Neural progenitor cell (in vitro differentiated cells): Measurements from ENCODE around the gene MYO1E. TPM values are rescaled to one million over a fixed set of nuclear protein-coding genes. Genes with fewer than 3 reads are reported as not detected.

Source experiments
- DNase-seq: peaks from one replicate; pipeline ENCODE4 v3.0.0-alpha.2; 2016; ENCODE audit warnings: low spot score
- H2AFZ ChIP-seq: fragments of 200-600 bp; sonication (generic); replicated peaks from 2 replicates; pipeline ENCODE4 v1.6.1; 2016; ENCODE audit warnings: antibody characterized with exemption
- H3F3A ChIP-seq: fragments of 200-600 bp; sonication (generic); 2 replicates; pipeline ENCODE4 v1.6.1; 2016; ENCODE audit warnings: antibody characterized with exemption, low read depth
- H3K27ac ChIP-seq: fragments of 200-600 bp; sonication (generic); 2 replicates; pipeline ENCODE4 v1.5.1; 2016; ENCODE audit warnings: mild to moderate bottlenecking
- H3K27me3 ChIP-seq: fragments of 200-600 bp; sonication (generic); 2 replicates; pipeline ENCODE4 v1.6.1; 2016; ENCODE audit warnings: mild to moderate bottlenecking, moderate library complexity
- H3K36me3 ChIP-seq: fragments of 200-600 bp; sonication (generic); 2 replicates; pipeline ENCODE4 v1.5.1; 2016
- H3K4me1 ChIP-seq: fragments of 200-600 bp; sonication (generic); 2 replicates; pipeline ENCODE4 v1.6.1; 2016; ENCODE audit warnings: mixed run types
- H3K4me2 ChIP-seq: fragments of 200-600 bp; sonication (generic); 2 replicates; pipeline ENCODE4 v1.6.1; 2016
- H3K4me3 ChIP-seq: fragments of 200-600 bp; sonication (generic); 2 replicates; pipeline ENCODE4 v1.5.1; 2016
- H3K79me2 ChIP-seq: fragments of 200-600 bp; sonication (generic); 2 replicates; pipeline ENCODE4 v1.6.1; 2016; ENCODE audit warnings: low read depth
- H3K9ac ChIP-seq: fragments of 200-600 bp; sonication (generic); 2 replicates; pipeline ENCODE4 v1.6.1; 2016
- H3K9me3 ChIP-seq: fragments of 200-600 bp; sonication (generic); 2 replicates; pipeline ENCODE4 v1.5.1; 2016; ENCODE audit warnings: low read depth
- H4K20me1 ChIP-seq: fragments of 200-600 bp; sonication (generic); 2 replicates; pipeline ENCODE4 v1.6.1; 2016; ENCODE audit warnings: low read depth
- H3K27ac Mint-ChIP-seq: 3 replicates; pipeline ENCODE4 v1.8.0; 2021; ENCODE audit warnings: mixed read lengths
- H3K27me3 Mint-ChIP-seq: 2 replicates; pipeline ENCODE4 v1.8.0; 2022; ENCODE audit warnings: low read depth, mild to moderate bottlenecking, inconsistent platforms, moderate library complexity, mixed read lengths; ENCODE audit not compliant: insufficient read depth
- H3K36me3 Mint-ChIP-seq: 3 replicates; pipeline ENCODE4 v1.8.0; 2021; ENCODE audit warnings: mixed read lengths
- H3K4me1 Mint-ChIP-seq: 3 replicates; pipeline ENCODE4 v1.8.0; 2021; ENCODE audit warnings: mixed read lengths
- H3K4me3 Mint-ChIP-seq: 3 replicates; pipeline ENCODE4 v1.8.0; 2021; ENCODE audit warnings: mild to moderate bottlenecking, moderate library complexity, mixed read lengths
- H3K9me3 Mint-ChIP-seq: 3 replicates; pipeline ENCODE4 v1.8.0; 2020; ENCODE audit warnings: mixed read lengths
- CTCF ChIP-seq: fragments of 200-600 bp; sonication (generic); IDR thresholded peaks from 2 replicates; pipeline ENCODE4 v1.5.1; 2017; ENCODE audit warnings: antibody characterized with exemption, mild to moderate bottlenecking
- EZH2 ChIP-seq: fragments of 200-600 bp; sonication (generic); IDR thresholded peaks from 2 replicates; pipeline ENCODE4 v1.6.1; 2017; ENCODE audit warnings: antibody characterized with exemption, mild to moderate bottlenecking, moderate library complexity
- EZH2phosphoT487 ChIP-seq: fragments of 200-600 bp; sonication (generic); IDR thresholded peaks from 2 replicates; pipeline ENCODE4 v1.6.1; 2017; ENCODE audit warnings: antibody characterized with exemption
- total RNA-seq: library from RNA; depleted of rRNA; stranded (reverse); fragments of >200 nt; gene quantifications from 2 replicates; pipeline ENCODE4 v1.2.3, GENCODE V29; 2015; ENCODE audit warnings: low replicate concordance

Gene MYO1E
- total RNA-seq, 1 donor from 2014 or later = 49.7 TPM

GRCh38 chr15:59218710-59219109, 154.0 kb downstream of the MYO1E start:
- H3K36me3 ChIP-seq = no peaks in the 10 kb centered on the region
- no peak overlapping the region for H3K4me3 ChIP-seq
- H3K4me2 ChIP-seq = no peak overlapping the region
- no peak overlapping the region for H3K9ac ChIP-seq
- H3F3A ChIP-seq = no peaks in the 10 kb centered on the region
- TF ChIP-seq CTCF = no peak
- no peak for TF ChIP-seq EZH2
- H3K36me3 Mint-ChIP-seq = peaks cover 15% of the 10 kb centered on the region
- H3K9me3 Mint-ChIP-seq = no peaks in the 10 kb centered on the region
- no peaks in the 10 kb centered on the region for H3K27me3 ChIP-seq
- H3K4me3 Mint-ChIP-seq = no peak overlapping the region
- no peak overlapping the region for H2AFZ ChIP-seq
- H3K79me2 ChIP-seq = no peaks in the 10 kb centered on the region
- H3K27ac Mint-ChIP-seq = no peak overlapping the region
- no peaks in the 10 kb centered on the region for H3K9me3 ChIP-seq
- no peaks in the 10 kb centered on the region for H4K20me1 ChIP-seq
- H3K27ac ChIP-seq = no peak overlapping the region
- H3K27me3 Mint-ChIP-seq = no peaks in the 10 kb centered on the region
- no peaks in the 10 kb centered on the region for H3K4me1 ChIP-seq
- DNase-seq = no peak
- no peaks in the 10 kb centered on the region for H3K4me1 Mint-ChIP-seq

GRCh38 chr15:59217876-59218498, 154.7 kb downstream of the MYO1E start:
- no peaks in the 10 kb centered on the region for H4K20me1 ChIP-seq
- H3K4me3 Mint-ChIP-seq = no peak overlapping the region
- no peaks in the 10 kb centered on the region for H3K27me3 ChIP-seq
- H3K4me1 ChIP-seq = no peaks in the 10 kb centered on the region
- H3K27ac ChIP-seq = no peak overlapping the region
- no peaks in the 10 kb centered on the region for H3K27me3 Mint-ChIP-seq
- no peaks in the 10 kb centered on the region for H3K79me2 ChIP-seq
- no peak overlapping the region for H3K9ac ChIP-seq
- H3K36me3 Mint-ChIP-seq = peaks cover 12% of the 10 kb centered on the region
- no peak overlapping the region for H3K4me2 ChIP-seq
- H3K9me3 Mint-ChIP-seq = no peaks in the 10 kb centered on the region
- no peaks in the 10 kb centered on the region for H3K9me3 ChIP-seq
- no peaks in the 10 kb centered on the region for H3K36me3 ChIP-seq
- no peaks in the 10 kb centered on the region for H3K4me1 Mint-ChIP-seq
- H3F3A ChIP-seq = no peaks in the 10 kb centered on the region
- no peak overlapping the region for H3K4me3 ChIP-seq
- H2AFZ ChIP-seq = no peak overlapping the region
- H3K27ac Mint-ChIP-seq = no peak overlapping the region
- TF ChIP-seq EZH2phosphoT487 = no peak
- TF ChIP-seq EZH2 = no peak
- no peak for TF ChIP-seq CTCF
- no peak for DNase-seq

- H3K27ac Mint-ChIP-seq = no peak overlapping the region
- peaks cover 10% of the 10 kb centered on the region for H3K36me3 Mint-ChIP-seq
These were observed 155.8 kb downstream of the MYO1E start for GRCh38 chr15:59216911-59217310.

More at GRCh38 chr15:59216911-59217310, 155.8 kb downstream of the MYO1E start:
- H3K4me3 Mint-ChIP-seq = no peak overlapping the region
- Histone ChIP-seq H3K9ac (no peak overlapping the region), H3K79me2 (no peaks in the 10 kb centered on the region), H3K4me1 (no peaks in the 10 kb centered on the region), H3K27me3 (no peaks in the 10 kb centered on the region), H3K36me3 (no peaks in the 10 kb centered on the region), H2AFZ (no peak overlapping the region), H3K4me3 (no peak overlapping the region), H4K20me1 (no peaks in the 10 kb centered on the region), H3K27ac (no peak overlapping the region), H3K4me2 (no peak overlapping the region), H3K9me3 (no peaks in the 10 kb centered on the region), H3F3A (no peaks in the 10 kb centered on the region)
- no peaks in the 10 kb centered on the region for H3K9me3 Mint-ChIP-seq
- TF ChIP-seq CTCF (no peak), EZH2 (no peak), EZH2phosphoT487 (no peak)
- no peak for DNase-seq
- no peaks in the 10 kb centered on the region for H3K4me1 Mint-ChIP-seq
- H3K27me3 Mint-ChIP-seq = peaks cover 3% of the 10 kb centered on the region
